ENCODE data around the gene TRAPPC1.

TRAPPC1 gene

GRCh38 chr17:7886227-7887037, 45.3 kb downstream of the TRAPPC1 start:
- peak overlapping the region; percentile 86 for H3K4me3 ChIP-seq (ENCODE audit: low read depth, low read length)
- peak; percentile 28 for DNase-seq (ENCODE audit: low read depth)
- TF ChIP-seq CTCF (conservative IDR thresholded peaks at IDR 0.05; ENCODE audit: low read depth, low read length) = peak; percentile 25

- H3K4me3 ChIP-seq (ENCODE audit: low read depth, low read length) = peak overlapping the region; percentile 86
- no peak for TF ChIP-seq CTCF (conservative IDR thresholded peaks at IDR 0.05; ENCODE audit: low read depth, low read length)
- peak; percentile 27 for DNase-seq (ENCODE audit: low read depth)
Observed at GRCh38 chr17:7885367-7886226, 46.1 kb downstream of the TRAPPC1 start.

GRCh38 chr17:7884581-7885366, 47.0 kb downstream of the TRAPPC1 start:
- DNase-seq (ENCODE audit: low read depth) = no peak
- no peak for TF ChIP-seq CTCF (conservative IDR thresholded peaks at IDR 0.05; ENCODE audit: low read depth, low read length)
- H3K4me3 ChIP-seq (ENCODE audit: low read depth, low read length) = peak overlapping the region; percentile 86

GRCh38 chr17:7883781-7884386, 47.9 kb downstream of the TRAPPC1 start:
- peak overlapping the region; percentile 86 for H3K4me3 ChIP-seq (ENCODE audit: low read depth, low read length)
- no peak for TF ChIP-seq CTCF (conservative IDR thresholded peaks at IDR 0.05; ENCODE audit: low read depth, low read length)
- peak; percentile 54 for DNase-seq (ENCODE audit: low read depth)

- no peak for DNase-seq (ENCODE audit: low read depth)
Observed at GRCh38 chr17:7882629-7883028, 49.1 kb downstream of the TRAPPC1 start.

More at GRCh38 chr17:7882629-7883028, 49.1 kb downstream of the TRAPPC1 start:
- no peak overlapping the region for H3K4me3 ChIP-seq (ENCODE audit: low read depth, low read length)
- TF ChIP-seq CTCF (conservative IDR thresholded peaks at IDR 0.05; ENCODE audit: low read depth, low read length) = no peak
